Subcutaneous abdominal adipose tissue (tissue), 5 donors: ENCODE data around the gene SMCO1.
"Not testable (repeated sequence)": the region's sequence is repeated elsewhere in the genome, so short reads cannot be mapped to it uniquely, and the experiment has no call there.

ENCODE experiments used
- H3K27ac ChIP-seq: one replicate; pipeline ENCODE4 v1.7.0; 2013; ENCODE audit warnings: low read depth, mild to moderate bottlenecking, inconsistent platforms, low read length, moderate library complexity
- H3K27me3 ChIP-seq, 5 donors: one replicate each; pipeline ENCODE4 v1.7.0; 2013; ENCODE audit warnings: low read length in 5 of 5, inconsistent platforms in 1 of 5; ENCODE audit not compliant: control insufficient read depth in 5 of 5, insufficient read depth in 4 of 5
- H3K36me3 ChIP-seq, 5 donors: one replicate each; pipeline ENCODE4 v1.7.0; 2013; ENCODE audit warnings: low read length in 5 of 5; ENCODE audit not compliant: control insufficient read depth in 5 of 5, insufficient read depth in 5 of 5
- H3K4me1 ChIP-seq, 5 donors: one replicate each; pipeline ENCODE4 v1.7.0; 2013; ENCODE audit warnings: low read length in 5 of 5, mild to moderate bottlenecking in 3 of 5, moderate library complexity in 1 of 5; ENCODE audit not compliant: control insufficient read depth in 5 of 5, insufficient read depth in 5 of 5
- H3K4me3 ChIP-seq, 5 donors: one replicate each; pipeline ENCODE4 v1.7.0; 2013; ENCODE audit warnings: low read length in 5 of 5, low read depth in 1 of 5
- H3K9ac ChIP-seq, 5 donors: one replicate each; pipeline ENCODE4 v1.7.0; 2013; ENCODE audit warnings: low read length in 5 of 5, mild to moderate bottlenecking in 4 of 5, moderate library complexity in 3 of 5
- H3K9me3 ChIP-seq, 5 donors: one replicate each; pipeline ENCODE4 v1.7.0; 2013; ENCODE audit warnings: low read length in 5 of 5; ENCODE audit not compliant: control insufficient read depth in 5 of 5
- donor health status: healthy.
- donor health status: healthy.
- donor health status: healthy.
- donor health status: healthy.
- donor health status: healthy.

Gene SMCO1

GRCh38 chr3:196511646-196512425 lies 3.3 kb downstream of the SMCO1 start:
- not testable (repeated sequence) for H3K27ac ChIP-seq, H3K9me3 ChIP-seq, H3K36me3 ChIP-seq, H3K4me3 ChIP-seq, H3K9ac ChIP-seq, H3K4me1 ChIP-seq, H3K27me3 ChIP-seq

GRCh38 chr3:196511108-196511507 lies 4.0 kb downstream of the SMCO1 start:
- H3K36me3 ChIP-seq, H3K4me3 ChIP-seq, H3K9ac ChIP-seq, H3K4me1 ChIP-seq, H3K27ac ChIP-seq, H3K9me3 ChIP-seq, H3K27me3 ChIP-seq: not testable (repeated sequence)

- peaks cover 0 to 7% (median 4%) of the 10 kb centered on the region in 5 donors for H3K9me3 ChIP-seq
- peaks cover 3 to 12% (median 10%) of the 10 kb centered on the region in 5 donors for H3K4me1 ChIP-seq
- no peaks in the 10 kb centered on the region for H3K36me3 ChIP-seq
- no peak overlapping the region for H3K4me3 ChIP-seq
- H3K9ac ChIP-seq: no peak overlapping the region
- no peak overlapping the region for H3K27ac ChIP-seq
- no peaks in the 10 kb centered on the region for H3K27me3 ChIP-seq
Measured at GRCh38 chr3:196506687-196507086, 8.5 kb downstream of the SMCO1 start.

GRCh38 chr3:196504556-196504955 lies 10.6 kb downstream of the SMCO1 start:
- Histone ChIP-seq H3K9ac (peak overlapping the region in 1 of 5 donors; percentile 56), H3K36me3 (no peaks in the 10 kb centered on the region), H3K4me3 (no peak overlapping the region), H3K4me1 (peaks cover 3 to 30% (median 28%) of the 10 kb centered on the region in 5 donors), H3K27me3 (no peaks in the 10 kb centered on the region), H3K27ac (peak overlapping the region; percentile 80), H3K9me3 (peaks cover 0 to 7% (median 4%) of the 10 kb centered on the region in 5 donors)

- peaks cover 3 to 35% (median 33%) of the 10 kb centered on the region in 5 donors for H3K4me1 ChIP-seq
- not testable (repeated sequence) for H3K9me3 ChIP-seq, H3K27me3 ChIP-seq, H3K36me3 ChIP-seq
- peak overlapping the region in 3 of 5 donors; percentile 93 to 98 (median 96) for H3K4me3 ChIP-seq
- peak overlapping the region; percentile 80 for H3K27ac ChIP-seq
- H3K9ac ChIP-seq: peak overlapping the region in 3 of 5 donors; percentile 55 to 61 (median 56)
Measured at GRCh38 chr3:196504077-196504398, 11.1 kb downstream of the SMCO1 start.

GRCh38 chr3:196503196-196504076 lies 11.7 kb downstream of the SMCO1 start, which contains the start of gene RNF168:
RNF168 (minus strand) TSS chr3:196503768; CDS start chr3:196503173, 595 bp downstream.
- Histone ChIP-seq H3K4me3 (peak within 1 kb of the TSS; percentile 92 to 98 (median 95)), H3K9ac (peak within 1 kb of the TSS; percentile 93 to 98 (median 94)), H3K36me3 (peaks cover 0 to under 1% (median 0%) of the 10 kb centered on the region in 5 donors), H3K9me3 (peaks cover 0 to 7% (median 4%) of the 10 kb centered on the region in 5 donors), H3K27ac (peak within 1 kb of the TSS; percentile 99), H3K27me3 (no peaks in the 10 kb centered on the region), H3K4me1 (peaks cover 3 to 40% (median 37%) of the 10 kb centered on the region in 5 donors)

- Histone ChIP-seq H3K36me3 (peaks cover 0 to 2% (median 0%) of the 10 kb centered on the region in 5 donors), H3K27ac (peak overlapping the region; percentile 99), H3K9me3 (peaks cover 0 to 7% (median 4%) of the 10 kb centered on the region in 5 donors), H3K27me3 (no peaks in the 10 kb centered on the region), H3K9ac (peak overlapping the region; percentile 93 to 98 (median 94)), H3K4me1 (peaks cover 3 to 41% (median 37%) of the 10 kb centered on the region in 5 donors), H3K4me3 (peak overlapping the region; percentile 92 to 98 (median 95))
Measured at GRCh38 chr3:196502775-196503195, 12.4 kb downstream of the SMCO1 start.

GRCh38 chr3:196501316-196502044 lies 13.7 kb downstream of the SMCO1 start:
- Histone ChIP-seq H3K9ac (peak overlapping the region; percentile 23 to 98 (median 93)), H3K4me3 (peak overlapping the region; percentile 92 to 98 (median 95)), H3K9me3 (peaks cover 0 to under 1% (median 0%) of the 10 kb centered on the region in 5 donors), H3K27ac (peak overlapping the region; percentile 99), H3K4me1 (peaks cover 3 to 41% (median 37%) of the 10 kb centered on the region in 5 donors), H3K27me3 (no peaks in the 10 kb centered on the region), H3K36me3 (peaks cover 0 to 2% (median 0%) of the 10 kb centered on the region in 5 donors)

GRCh38 chr3:196499807-196500524 lies 15.2 kb downstream of the SMCO1 start:
- Histone ChIP-seq H3K4me1 (peaks cover 3 to 41% (median 37%) of the 10 kb centered on the region in 5 donors), H3K4me3 (peak overlapping the region; percentile 61 to 93 (median 69)), H3K9ac (peak overlapping the region in 2 of 5 donors; percentile 11 to 12), H3K36me3 (peaks cover 0 to 2% (median 0%) of the 10 kb centered on the region in 5 donors), H3K27me3 (no peaks in the 10 kb centered on the region), H3K9me3 (no peaks in the 10 kb centered on the region), H3K27ac (peak overlapping the region; percentile 7)
